DMS114 treated with DMSO at 0.1 percent for 48 hours (cell line): ENCODE results near the gene FNBP1.
"Not testable (repeated sequence)": the region's sequence is repeated elsewhere in the genome, so short reads cannot be mapped to it uniquely, and the experiment has no call there.

ENCODE experiments used
- DNase-seq: peaks from one replicate; lab custom pipeline; 2025; ENCODE audit not compliant: unreplicated experiment; lab: John Stamatoyannopoulos, UW

FNBP1 gene

GRCh38 chr9:130022566-130023143 is 20.3 kb downstream of the FNBP1 start:
- no peak for DNase-seq

GRCh38 chr9:130021842-130022241 is 21.1 kb downstream of the FNBP1 start:
- not testable (repeated sequence) for DNase-seq

GRCh38 chr9:130021123-130021522 is 21.9 kb downstream of the FNBP1 start:
- no peak for DNase-seq

GRCh38 chr9:130020618-130021017 is 22.4 kb downstream of the FNBP1 start:
- DNase-seq, result no peak

- DNase-seq, result no peak
These were observed 24.7 kb downstream of the FNBP1 start for GRCh38 chr9:130018265-130018664.

GRCh38 chr9:130017510-130017909 is 25.5 kb downstream of the FNBP1 start:
- not testable (repeated sequence) for DNase-seq

- DNase-seq, result no peak
These were observed 25.9 kb downstream of the FNBP1 start for GRCh38 chr9:130017076-130017475.

- no peak for DNase-seq
These were observed 27.5 kb downstream of the FNBP1 start for GRCh38 chr9:130015353-130016019.

- DNase-seq, result no peak
These were observed 29.7 kb downstream of the FNBP1 start for GRCh38 chr9:130013326-130013725.

GRCh38 chr9:130010151-130010988 is 32.6 kb downstream of the FNBP1 start:
- DNase-seq, result no peak

- DNase-seq, result not testable (repeated sequence)
These were observed 33.4 kb downstream of the FNBP1 start for GRCh38 chr9:130009546-130009945.

- DNase-seq, result no peak
These were observed 34.5 kb downstream of the FNBP1 start for GRCh38 chr9:130008538-130008937.

GRCh38 chr9:130006952-130007351 is 36.0 kb downstream of the FNBP1 start:
- DNase-seq, result not testable (repeated sequence)

- no peak for DNase-seq
These were observed 38.9 kb downstream of the FNBP1 start for GRCh38 chr9:130003943-130004552.

GRCh38 chr9:130002320-130002719 is 40.7 kb downstream of the FNBP1 start:
- no peak for DNase-seq

- no peak for DNase-seq
These were observed 41.8 kb downstream of the FNBP1 start for GRCh38 chr9:130001190-130001589.

GRCh38 chr9:129999141-129999510 is 43.9 kb downstream of the FNBP1 start:
- DNase-seq, result no peak

GRCh38 chr9:129998491-129999140 is 44.4 kb downstream of the FNBP1 start:
- DNase-seq, result no peak

- DNase-seq, result not testable (repeated sequence)
These were observed 45.3 kb downstream of the FNBP1 start for GRCh38 chr9:129997706-129998105.

- no peak for DNase-seq
These were observed 46.7 kb downstream of the FNBP1 start for GRCh38 chr9:129996161-129996830.
